ENCODE measurements around the gene PLEKHA7.

DNA sequence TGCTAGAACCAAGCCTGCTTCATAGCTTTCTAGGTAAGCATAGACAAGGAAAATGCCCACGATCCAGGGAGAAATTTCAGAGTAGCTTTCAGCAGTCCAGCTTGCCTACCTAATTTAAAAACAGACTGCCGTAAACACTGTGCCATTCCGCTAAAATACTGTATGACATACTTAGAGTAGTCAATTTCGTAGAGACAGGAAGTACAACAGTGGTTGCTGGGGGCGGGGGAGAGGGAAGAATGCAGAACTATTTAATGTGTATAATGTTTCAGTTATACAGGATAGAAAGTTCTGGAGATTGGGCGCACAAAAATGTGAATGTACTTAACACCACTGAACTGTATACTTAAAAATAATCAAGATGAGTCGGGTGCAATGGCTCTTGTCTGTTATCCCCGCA, 219.1 kb downstream of the PLEKHA7 start:
- TF ChIP-seq, protein P1, sequence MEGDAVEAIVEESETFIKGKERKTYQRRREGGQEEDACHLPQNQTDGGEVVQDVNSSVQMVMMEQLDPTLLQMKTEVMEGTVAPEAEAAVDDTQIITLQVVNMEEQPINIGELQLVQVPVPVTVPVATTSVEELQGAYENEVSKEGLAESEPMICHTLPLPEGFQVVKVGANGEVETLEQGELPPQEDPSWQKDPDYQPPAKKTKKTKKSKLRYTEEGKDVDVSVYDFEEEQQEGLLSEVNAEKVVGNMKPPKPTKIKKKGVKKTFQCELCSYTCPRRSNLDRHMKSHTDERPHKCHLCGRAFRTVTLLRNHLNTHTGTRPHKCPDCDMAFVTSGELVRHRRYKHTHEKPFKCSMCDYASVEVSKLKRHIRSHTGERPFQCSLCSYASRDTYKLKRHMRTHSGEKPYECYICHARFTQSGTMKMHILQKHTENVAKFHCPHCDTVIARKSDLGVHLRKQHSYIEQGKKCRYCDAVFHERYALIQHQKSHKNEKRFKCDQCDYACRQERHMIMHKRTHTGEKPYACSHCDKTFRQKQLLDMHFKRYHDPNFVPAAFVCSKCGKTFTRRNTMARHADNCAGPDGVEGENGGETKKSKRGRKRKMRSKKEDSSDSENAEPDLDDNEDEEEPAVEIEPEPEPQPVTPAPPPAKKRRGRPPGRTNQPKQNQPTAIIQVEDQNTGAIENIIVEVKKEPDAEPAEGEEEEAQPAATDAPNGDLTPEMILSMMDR (conservative IDR thresholded peaks at IDR 0.05) = no peak
- TF ChIP-seq ZFX (IDR thresholded peaks at IDR 0.05) = no peak
